Stimulated activated CD4-positive, alpha-beta T cell treated with anti-CD3 and anti-CD28 coated beads, TNF-alpha, amount 100 ng/mL, for 48 hours (primary cell): Measurements from ENCODE around the gene SEH1L.
A peak's percentile ranks its signal among the peaks of the same experiment; 100 is the strongest.
"Not testable (repeated sequence)": the region's sequence is repeated elsewhere in the genome, so short reads cannot be mapped to it uniquely, and the experiment has no call there.

Experiments
- DNase-seq, 3 donors: peaks; one replicate each; pipeline ENCODE4 v3.0.0-alpha.2; 2020; ENCODE audit warnings: low read depth in 3 of 3

The SEH1L gene

GRCh38 chr18:12943215-12943614 is 4.6 kb upstream of the SEH1L start:
- DNase-seq = no peak

- no peak for DNase-seq
Measured at GRCh38 chr18:12944709-12945108, 3.1 kb upstream of the SEH1L start.

- no peak for DNase-seq
Measured at GRCh38 chr18:12946549-12947284, 1.1 kb upstream of the SEH1L start.

- DNase-seq = peak; percentile 97 to 98 (median 98)
Measured at GRCh38 chr18:12948050-12948804, 416 bp downstream of the SEH1L start.

GRCh38 chr18:12958478-12958877 is 10.7 kb downstream of the SEH1L start:
- no peak for DNase-seq

GRCh38 chr18:12960395-12960794 is 12.6 kb downstream of the SEH1L start:
- DNase-seq = no peak

- no peak for DNase-seq
Measured at GRCh38 chr18:12960853-12961397, 13.1 kb downstream of the SEH1L start.

GRCh38 chr18:12963069-12963468 is 15.3 kb downstream of the SEH1L start:
- DNase-seq = no peak

GRCh38 chr18:12968115-12968514 is 20.3 kb downstream of the SEH1L start:
- no peak for DNase-seq

- DNase-seq = no peak
Measured at GRCh38 chr18:12968619-12969018, 20.8 kb downstream of the SEH1L start.

- no peak for DNase-seq
Measured at GRCh38 chr18:12973562-12974213, 25.9 kb downstream of the SEH1L start.

- no peak for DNase-seq
Measured at GRCh38 chr18:12975488-12975887, 27.7 kb downstream of the SEH1L start.

- DNase-seq = no peak
Measured at GRCh38 chr18:12976305-12976704, 28.5 kb downstream of the SEH1L start.

- not testable (repeated sequence) for DNase-seq
Measured at GRCh38 chr18:12980065-12980464, 32.3 kb downstream of the SEH1L start.

- no peak for DNase-seq
Measured at GRCh38 chr18:12989397-12990122, 41.7 kb downstream of the SEH1L start.

GRCh38 chr18:12990123-12990475 is 42.3 kb downstream of the SEH1L start:
- DNase-seq = peak in 1 of 3 donors; percentile 16

- no peak for DNase-seq
Measured at GRCh38 chr18:12990641-12990966, 42.8 kb downstream of the SEH1L start.

- peak; percentile 94 to 98 (median 94) for DNase-seq
Measured at GRCh38 chr18:12990967-12991820, 43.4 kb downstream of the SEH1L start, which contains the start of gene CEP192. Gene CEP192, plus strand, starts transcription at chr18:12991362. Its CDS starts 8,063 bp downstream, at chr18:12999425.

- DNase-seq = no peak
Measured at GRCh38 chr18:12991821-12992179, 44.0 kb downstream of the SEH1L start.

GRCh38 chr18:12993439-12993838 is 45.6 kb downstream of the SEH1L start:
- no peak for DNase-seq

- no peak for DNase-seq
Measured at GRCh38 chr18:12995424-12995823, 47.6 kb downstream of the SEH1L start.
